OCI-LY7 (cell line): Measurements from ENCODE around the gene LY6G6C. TPM values are rescaled to one million over a fixed set of nuclear protein-coding genes. Genes with fewer than 3 reads are reported as not detected.

Experiments
- Bru-seq: library from RNA; stranded (reverse); fragments of 400-500 nt; gene quantifications from one replicate; lab custom pipeline; 2021; lab: Mats Ljungman, UMichigan
- BruChase-seq, 2 experiments: library from RNA; stranded (reverse); fragments of 400-500 nt; gene quantifications; one replicate each; lab custom pipeline; 2021; lab: Mats Ljungman, UMichigan
- BruUV-seq: library from RNA; stranded (reverse); fragments of 400-500 nt; replicated peaks from 2 replicates; lab custom pipeline; 2021; lab: Mats Ljungman, UMichigan
- CTCF ChIA-PET: fragments of 300-600 bp; sonication (Branson Sonifier 250); formaldehyde crosslinking; loops from one replicate; lab custom pipeline; 2022; ENCODE audit warnings: antibody characterized with exemption; ENCODE audit not compliant: unreplicated experiment; lab: Charles Lee
- POLR2A ChIA-PET: fragments of 300-600 bp; sonication (Branson Sonifier 250); formaldehyde crosslinking; loops from one replicate; lab custom pipeline; 2022; ENCODE audit warnings: antibody characterized with exemption; lab: Charles Lee
- DNase-seq: peaks from one replicate; pipeline ENCODE4 v3.0.0-alpha.2; 2015; ENCODE audit warnings: low spot score
- H2AFZ ChIP-seq: fragments of 200-600 bp; sonication (generic), shearing (Covaris generic); 2 replicates; pipeline ENCODE4 v1.6.1; 2014; ENCODE audit warnings: mild to moderate bottlenecking, antibody characterized with exemption, low read length, moderate library complexity
- H3K27ac ChIP-seq: fragments of 200-600 bp; sonication (generic); 2 replicates; pipeline ENCODE4 v1.5.1; 2014; ENCODE audit warnings: mixed run types, low read depth, mild to moderate bottlenecking, moderate library complexity, low read length, inconsistent platforms; ENCODE audit not compliant: poor library complexity, severe bottlenecking
- H3K36me3 ChIP-seq: fragments of 200-600 bp; sonication (generic); 2 replicates; pipeline ENCODE4 v1.6.1; 2014; ENCODE audit warnings: mild to moderate bottlenecking, antibody characterized with exemption, low read length, moderate library complexity, mixed read lengths; ENCODE audit not compliant: insufficient read depth
- H3K4me1 ChIP-seq: fragments of 200-600 bp; sonication (generic); 2 replicates; pipeline ENCODE4 v1.5.1; 2014; ENCODE audit warnings: mild to moderate bottlenecking, low read length; ENCODE audit not compliant: insufficient read depth, poor library complexity, severe bottlenecking
- H3K4me2 ChIP-seq: fragments of 200-600 bp; sonication (generic); 2 replicates; pipeline ENCODE4 v1.6.1; 2014; ENCODE audit warnings: mild to moderate bottlenecking, low read length
- H3K4me3 ChIP-seq: fragments of 200-600 bp; sonication (generic); 2 replicates; pipeline ENCODE4 v1.5.1; 2014; ENCODE audit warnings: mild to moderate bottlenecking, low read depth, low read length; ENCODE audit not compliant: poor library complexity, severe bottlenecking
- H3K79me2 ChIP-seq: fragments of 200-600 bp; sonication (generic); 2 replicates; pipeline ENCODE4 v1.6.1; 2016; ENCODE audit warnings: low read depth, mild to moderate bottlenecking, low read length, moderate library complexity, mixed read lengths; ENCODE audit not compliant: insufficient read depth
- H3K9me2 ChIP-seq: fragments of 200-600 bp; sonication (generic); 2 replicates; pipeline ENCODE4 v1.6.1; 2016; ENCODE audit warnings: mild to moderate bottlenecking, low read length, mixed read lengths; ENCODE audit not compliant: insufficient read depth
- H3K9me3 ChIP-seq: fragments of 200-600 bp; sonication (generic); 2 replicates; pipeline ENCODE4 v1.6.1; 2014; ENCODE audit warnings: mild to moderate bottlenecking, mixed run types, low read length, mixed read lengths
- H4K20me1 ChIP-seq: fragments of 200-600 bp; sonication (generic); 2 replicates; pipeline ENCODE4 v1.6.1; 2014; ENCODE audit warnings: mild to moderate bottlenecking, antibody characterized with exemption, low read length, moderate library complexity, mixed read lengths; ENCODE audit not compliant: insufficient read depth
- CTCF ChIP-seq: fragments of 200-600 bp; sonication (generic); conservative IDR thresholded peaks from 2 replicates; pipeline ENCODE4 v1.5.1; 2014; ENCODE audit warnings: mild to moderate bottlenecking, antibody characterized with exemption, low read length, moderate library complexity, mixed read lengths
- EZH2phosphoT487 ChIP-seq: fragments of 200-600 bp; sonication (generic); IDR thresholded peaks from 2 replicates; pipeline ENCODE4 v1.6.1; 2018; ENCODE audit warnings: low read depth, borderline replicate concordance, mild to moderate bottlenecking, mixed run types, antibody characterized with exemption, low read length, moderate library complexity, mixed read lengths
- intact Hi-C: fragments of 100-400 bp; cut with micrococcal nuclease; formaldehyde crosslinking; loops from one replicate; pipeline ENCODE4 v1.10.0; 2022; ENCODE audit not compliant: unreplicated experiment
- long read RNA-seq: library from polyadenylated mRNA; stranded (forward); transcript quantifications from one replicate; pipeline ENCODE4 v2.0.0, GENCODE V29; 2022
- total RNA-seq, 2 experiments: library from RNA; depleted of rRNA in 1 of 2; stranded (reverse); fragments of >200 nt in 1 of 2; shearing (Covaris generic) in 1 of 2; gene quantifications; 2 replicates each; pipeline ENCODE4 v1.2.3, GENCODE V29; 2014 to 2022

Gene LY6G6C
- not detected in 2 replicates for total RNA-seq (2014; rRNA removed; shearing (Covaris generic))
- not detected in 2 replicates for total RNA-seq (2022)
- Bru-seq, nascent RNA = percentile 23 among the genes with signal in this experiment
- percentile 16 among the genes with signal in this experiment for BruChase-seq, experiment 1, labeled RNA remaining after a 6-hour chase
- BruChase-seq, experiment 2, labeled RNA remaining after a 2-hour chase = percentile 16 among the genes with signal in this experiment
- long read RNA-seq = 0 reads

- no peak for DNase-seq
- CTCF ChIA-PET = no interaction called here
- Histone ChIP-seq H3K27ac (no peak within 1 kb of the TSS), H3K9me3 (no peaks in the 10 kb centered on the region), H3K79me2 (no peaks in the 10 kb centered on the region), H3K4me1 (peaks cover under 1% of the 10 kb centered on the region), H3K36me3 (peaks cover 7% of the 10 kb centered on the region; the same call in 1 of the 2 replicates), H3K9me2 (no peaks in the 10 kb centered on the region), H3K4me3 (no peak within 1 kb of the TSS), H3K4me2 (no peak within 1 kb of the TSS), H2AFZ (no peak within 1 kb of the TSS), H4K20me1 (no peaks in the 10 kb centered on the region)
- TF ChIP-seq CTCF (no peak), EZH2phosphoT487 (no peak)
- no TSS peak for BruUV-seq
- POLR2A ChIA-PET = no interaction called here
- intact Hi-C loops = no loop called here
Measured at GRCh38 chr6:31721351-31722020, at the start of gene LY6G6C. Gene LY6G6C (minus strand): TSS chr6:31721746. CDS start chr6:31721679, 67 bp downstream.

- Histone ChIP-seq H2AFZ (no peak overlapping the region), H3K79me2 (no peaks in the 10 kb centered on the region), H3K4me2 (no peak overlapping the region), H3K9me3 (no peaks in the 10 kb centered on the region), H3K27ac (no peak overlapping the region), H3K9me2 (no peaks in the 10 kb centered on the region), H3K4me1 (no peaks in the 10 kb centered on the region), H3K4me3 (no peak overlapping the region), H3K36me3 (peaks cover 4% of the 10 kb centered on the region; the same call in 1 of the 2 replicates), H4K20me1 (no peaks in the 10 kb centered on the region; the same call in 1 of the 2 replicates)
- no peak for DNase-seq
- POLR2A ChIA-PET = no interaction called here
- TF ChIP-seq EZH2phosphoT487 (no peak), CTCF (no peak)
- no TSS peak for BruUV-seq
- CTCF ChIA-PET = interaction anchor here (1.4 kb wide), 1 partner anchor 31 kb away, joined by 6 read pairs; the partner anchor contains the start of gene MSH5
- intact Hi-C loops = no loop called here
Measured at GRCh38 chr6:31770860-31771259, 49.3 kb upstream of the LY6G6C start.
